ENCODE measurements around the gene ODF4.

The ODF4 gene

GRCh38 chr17:8339540-8339939, at the start of gene ODF4:
TSS of gene ODF4 (plus strand) at chr17:8339840. CDS start at chr17:8340052, 212 bp downstream.
- no peak for DNase-seq (ENCODE audit: low read depth)

GRCh38 chr17:8290043-8290442, 49.6 kb upstream of the ODF4 start:
- DNase-seq (ENCODE audit: low read depth), result no peak

- no peak for DNase-seq (ENCODE audit: low read depth)
These were observed 46.8 kb upstream of the ODF4 start for GRCh38 chr17:8292639-8293395.

- DNase-seq (ENCODE audit: low read depth), result no peak
These were observed 45.3 kb upstream of the ODF4 start for GRCh38 chr17:8294361-8294760.

GRCh38 chr17:8294814-8295316, 44.8 kb upstream of the ODF4 start:
- DNase-seq (ENCODE audit: low read depth), result no peak

- DNase-seq (ENCODE audit: low read depth), result no peak
These were observed 39.4 kb upstream of the ODF4 start for GRCh38 chr17:8300226-8300625.

GRCh38 chr17:8300627-8301242, 38.9 kb upstream of the ODF4 start:
- DNase-seq (ENCODE audit: low read depth), result peak; percentile 31

GRCh38 chr17:8310601-8311123, 29.0 kb upstream of the ODF4 start:
- no peak for DNase-seq (ENCODE audit: low read depth)

GRCh38 chr17:8311131-8311790, 28.4 kb upstream of the ODF4 start:
- no peak for DNase-seq (ENCODE audit: low read depth)

- DNase-seq (ENCODE audit: low read depth), result no peak
These were observed 27.4 kb upstream of the ODF4 start for GRCh38 chr17:8312251-8312650.

GRCh38 chr17:8312726-8313600, 26.7 kb upstream of the ODF4 start:
- no peak for DNase-seq (ENCODE audit: low read depth)

GRCh38 chr17:8314797-8315763, 24.6 kb upstream of the ODF4 start:
- DNase-seq (ENCODE audit: low read depth), result no peak

GRCh38 chr17:8315764-8316217, 23.8 kb upstream of the ODF4 start:
- DNase-seq (ENCODE audit: low read depth), result no peak

- no peak for DNase-seq (ENCODE audit: low read depth)
These were observed 21.4 kb upstream of the ODF4 start for GRCh38 chr17:8318010-8318935.

GRCh38 chr17:8320262-8320661, 19.4 kb upstream of the ODF4 start:
- DNase-seq (ENCODE audit: low read depth), result no peak

- DNase-seq (ENCODE audit: low read depth), result no peak
These were observed 18.6 kb upstream of the ODF4 start for GRCh38 chr17:8320990-8321389.

- no peak for DNase-seq (ENCODE audit: low read depth)
These were observed 17.6 kb upstream of the ODF4 start for GRCh38 chr17:8322061-8322460.

GRCh38 chr17:8324132-8324531, 15.5 kb upstream of the ODF4 start:
- DNase-seq (ENCODE audit: low read depth), result no peak

- no peak for DNase-seq (ENCODE audit: low read depth)
These were observed 14.7 kb upstream of the ODF4 start for GRCh38 chr17:8324923-8325322.
